Upper lobe of left lung (tissue), 6 donors: ENCODE measurements around the gene CYP2R1. TPM values are rescaled to one million over a fixed set of nuclear protein-coding genes. Genes with fewer than 3 reads are reported as not detected.

Experiments used
- ATAC-seq, 2 donors: fragments of 200-7000 bp; cut with Tn5 transposase; one replicate each; pipeline ENCODE4 v1.9.1; 2022; ENCODE audit warnings: mild to moderate bottlenecking in 2 of 2, moderate library complexity in 2 of 2; ENCODE audit not compliant: low FRiP score in 2 of 2
- DNase-seq, 2 donors: peaks; one replicate each; pipeline ENCODE4 v3.0.0-alpha.2; 2019 to 2020
- H3K27ac ChIP-seq, 4 donors: fragments of 200-600 bp; sonication (generic); one replicate each; pipeline ENCODE4 v1.5.1; 2016 to 2019
- H3K27me3 ChIP-seq, 4 donors: fragments of 200-600 bp; sonication (generic); one replicate each; pipeline ENCODE4 v1.5.1; 2017 to 2019
- H3K36me3 ChIP-seq, 4 donors: fragments of 200-600 bp; sonication (generic); one replicate each; pipeline ENCODE4 v1.5.1; 2016 to 2019
- H3K4me1 ChIP-seq, 4 donors: fragments of 200-600 bp; sonication (generic); one replicate each; pipeline ENCODE4 v1.5.1; 2018 to 2019
- H3K4me3 ChIP-seq, 4 donors: fragments of 200-600 bp; sonication (generic); one replicate each; pipeline ENCODE4 v1.5.1; 2017 to 2019; ENCODE audit warnings: mild to moderate bottlenecking in 2 of 4, moderate library complexity in 1 of 4
- H3K9me3 ChIP-seq, 4 donors: fragments of 200-600 bp; sonication (generic); one replicate each; pipeline ENCODE4 v1.5.1; 2018 to 2019
- CTCF ChIP-seq, 6 experiments: fragments of 450-650 bp in 4 of 6; fragments of 200-600 bp in 2 of 6; sonication (generic) in 2 of 6; IDR thresholded peaks; one replicate each; pipeline ENCODE4 v1.5.1; 2016 to 2019; ENCODE audit warnings: antibody characterized with exemption in 6 of 6
- EP300 ChIP-seq, 4 donors: sonication (generic); formaldehyde crosslinking; IDR thresholded peaks; one replicate each; pipeline ENCODE4 v1.5.1; 2017; ENCODE audit warnings: antibody characterized with exemption in 4 of 4, control low read depth in 2 of 4
- POLR2A ChIP-seq, 4 donors: fragments of 450-650 bp; IDR thresholded peaks; one replicate each; pipeline ENCODE4 v1.5.1; 2016 to 2017; ENCODE audit warnings: antibody characterized with exemption in 4 of 4, mild to moderate bottlenecking in 2 of 4
- POLR2AphosphoS5 ChIP-seq, 2 donors: sonication (generic); formaldehyde crosslinking; IDR thresholded peaks; one replicate each; pipeline ENCODE4 v1.5.1; 2017; ENCODE audit warnings: antibody characterized with exemption in 2 of 2
- WGBS, 2 donors: methylation state at CpG; one replicate each; pipeline ENCODE4 v1.1.5; 2017 to 2018; 5-methylcytosine and 5-hydroxymethylcytosine counted together
- total RNA-seq, 6 donors: library from RNA; depleted of rRNA in 4 of 6; stranded (reverse); fragments of >200 nt in 4 of 6; gene quantifications; one replicate each; pipeline versions ENCODE4 v1.1.0 to v1.2.1, GENCODE V29; 2016 to 2021
- donor health status: DM: no; HTN: no; CAD: no; lungs with moderate emphysema.
- donor health status: DM: no; HTN: yes; CAD: no; lungs with severe emphysema.

The CYP2R1 gene
- total RNA-seq, result 10 to 100 TPM; 11.5 to 49.2 (median 16.5) TPM

DNA sequence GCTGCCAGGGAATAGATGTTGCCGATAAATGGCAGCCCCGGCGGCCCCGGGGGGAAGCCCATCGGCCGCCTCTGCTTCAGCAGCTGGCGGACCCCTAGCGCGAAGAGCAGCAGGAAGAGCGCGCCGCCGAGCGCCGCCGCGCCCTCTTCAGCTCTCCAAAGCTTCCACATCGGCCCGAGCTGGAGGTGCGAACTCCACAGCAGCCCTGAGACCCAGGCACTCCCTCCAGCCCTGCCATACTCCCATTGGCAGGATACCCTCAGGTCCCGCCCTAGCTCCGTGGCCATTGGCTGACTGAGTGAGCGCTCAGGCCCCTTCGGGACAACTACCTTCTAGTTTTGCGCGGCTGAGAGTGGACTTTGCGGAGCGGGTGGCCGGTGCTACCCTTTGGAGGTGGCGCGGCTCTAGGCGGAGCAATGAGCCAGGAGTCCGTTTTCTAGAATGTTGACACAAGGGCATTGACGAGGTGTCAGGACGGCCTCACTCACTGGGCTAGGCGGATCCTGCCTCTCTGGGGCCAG is at the start of gene CYP2R1:
Gene CYP2R1, minus strand, starts transcription at position 196 of the 521 bp plus-strand sequence. Its CDS starts 26 bp downstream, at position 170.
- Histone ChIP-seq H3K9me3 (no peaks in the 10 kb centered on the region), H3K4me3 (peak within 1 kb of the TSS; percentile 72 to 92 (median 80)), H3K36me3 (no peaks in the 10 kb centered on the region), H3K27me3 (no peaks in the 10 kb centered on the region), H3K4me1 (peaks cover 5 to 33% (median 15%) of the 10 kb centered on the region in 4 donors), H3K27ac (peak within 1 kb of the TSS; percentile 92 to 97 (median 94))
- ATAC-seq (peak; percentile 98 to 99), DNase-seq (peak; percentile 94 to 98)
- WGBS, 2 donors, result 0% methylated on average over 18 to 35 of the region's 36 CpGs
- TF ChIP-seq POLR2A (IDR thresholded peaks at IDR 0.05), result peak in 2 of 4 donors; percentile 14 to 62
- TF ChIP-seq EP300 (IDR thresholded peaks at IDR 0.05), result no peak
- peak in 1 of 2 donors; percentile 79 for TF ChIP-seq POLR2AphosphoS5 (IDR thresholded peaks at IDR 0.05)
- peak in 1 of 6 experiments; percentile 14 for TF ChIP-seq CTCF (IDR thresholded peaks at IDR 0.05)

- 69% methylated on average over 1 of the region's 1 CpG; no CpG with 5 or more reads in 1 of the 2 donors for WGBS, 2 donors
- no peak for TF ChIP-seq POLR2A (IDR thresholded peaks at IDR 0.05)
- no peak for TF ChIP-seq EP300 (IDR thresholded peaks at IDR 0.05)
- no peak for TF ChIP-seq CTCF (IDR thresholded peaks at IDR 0.05)
- no peak for TF ChIP-seq POLR2AphosphoS5 (IDR thresholded peaks at IDR 0.05)
Observed at GRCh38 chr11:14938936-14939335, 46.9 kb upstream of the CYP2R1 start.

GRCh38 chr11:14934641-14935351 is 42.8 kb upstream of the CYP2R1 start:
- DNase-seq (no peak), ATAC-seq (no peak)
- no peaks in the 10 kb centered on the region for H3K9me3 ChIP-seq
- no peaks in the 10 kb centered on the region for H3K27me3 ChIP-seq
- 85 to 94% methylated on average over 1 of the region's 1 CpG for WGBS, 2 donors
- TF ChIP-seq POLR2AphosphoS5 (IDR thresholded peaks at IDR 0.05), result no peak
- no peak for TF ChIP-seq POLR2A (IDR thresholded peaks at IDR 0.05)
- TF ChIP-seq EP300 (IDR thresholded peaks at IDR 0.05), result no peak
- TF ChIP-seq CTCF (IDR thresholded peaks at IDR 0.05), result no peak
- H3K4me1 ChIP-seq, result no peaks in the 10 kb centered on the region
- no peak overlapping the region for H3K27ac ChIP-seq
- H3K36me3 ChIP-seq, result no peaks in the 10 kb centered on the region
- no peak overlapping the region for H3K4me3 ChIP-seq

More at GRCh38 chr11:14938936-14939335, 46.9 kb upstream of the CYP2R1 start:
- Histone ChIP-seq H3K27me3 (no peaks in the 10 kb centered on the region), H3K4me3 (no peak overlapping the region), H3K36me3 (no peaks in the 10 kb centered on the region), H3K9me3 (no peaks in the 10 kb centered on the region), H3K4me1 (no peaks in the 10 kb centered on the region), H3K27ac (no peak overlapping the region)
- DNase-seq (no peak), ATAC-seq (no peak)

DNA sequence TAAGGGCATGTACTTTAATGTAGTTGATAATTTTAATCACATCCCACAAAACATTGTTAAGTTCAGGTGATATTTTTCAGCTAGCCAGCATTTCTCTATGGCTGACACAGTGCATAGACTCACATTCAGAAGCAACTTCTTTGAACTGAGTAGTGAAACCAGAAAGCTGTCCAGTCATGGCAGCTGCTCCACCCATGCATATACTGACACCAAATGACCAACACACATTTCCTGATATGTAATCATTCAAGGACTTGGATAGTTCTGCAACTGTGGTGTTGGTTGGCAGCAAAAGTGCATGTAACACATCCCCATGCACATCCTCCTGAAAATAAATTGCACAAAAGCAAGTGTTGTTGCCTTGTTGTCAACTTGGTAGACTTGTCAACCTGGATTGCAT is 40.4 kb upstream of the CYP2R1 start:
- H3K4me1 ChIP-seq, result no peaks in the 10 kb centered on the region
- H3K27me3 ChIP-seq, result no peaks in the 10 kb centered on the region
- no peak for DNase-seq
- H3K27ac ChIP-seq, result no peak overlapping the region
- TF ChIP-seq CTCF (IDR thresholded peaks at IDR 0.05) (no peak), POLR2A (IDR thresholded peaks at IDR 0.05) (no peak), EP300 (IDR thresholded peaks at IDR 0.05) (no peak), POLR2AphosphoS5 (IDR thresholded peaks at IDR 0.05) (no peak)
- peaks cover 0 to 5% (median 0%) of the 10 kb centered on the region in 4 donors for H3K9me3 ChIP-seq
- no peak overlapping the region for H3K4me3 ChIP-seq
- no peak for ATAC-seq
- H3K36me3 ChIP-seq, result no peaks in the 10 kb centered on the region
